22Rv1 (cell line): Measurements from ENCODE around the gene GFPT1.

ENCODE experiments used
- ZFX ChIP-seq: fragments of 450-650 bp; IDR thresholded peaks from 2 replicates; pipeline ENCODE4 v1.6.1; 2017; ENCODE audit warnings: antibody characterized with exemption, borderline replicate concordance
- TF ChIP-seq, protein P1 (sequence below): fragments of 450-650 bp; IDR thresholded peaks from 2 replicates; pipeline ENCODE4 v1.5.1; 2017; ENCODE audit warnings: mild to moderate bottlenecking

DNA sequence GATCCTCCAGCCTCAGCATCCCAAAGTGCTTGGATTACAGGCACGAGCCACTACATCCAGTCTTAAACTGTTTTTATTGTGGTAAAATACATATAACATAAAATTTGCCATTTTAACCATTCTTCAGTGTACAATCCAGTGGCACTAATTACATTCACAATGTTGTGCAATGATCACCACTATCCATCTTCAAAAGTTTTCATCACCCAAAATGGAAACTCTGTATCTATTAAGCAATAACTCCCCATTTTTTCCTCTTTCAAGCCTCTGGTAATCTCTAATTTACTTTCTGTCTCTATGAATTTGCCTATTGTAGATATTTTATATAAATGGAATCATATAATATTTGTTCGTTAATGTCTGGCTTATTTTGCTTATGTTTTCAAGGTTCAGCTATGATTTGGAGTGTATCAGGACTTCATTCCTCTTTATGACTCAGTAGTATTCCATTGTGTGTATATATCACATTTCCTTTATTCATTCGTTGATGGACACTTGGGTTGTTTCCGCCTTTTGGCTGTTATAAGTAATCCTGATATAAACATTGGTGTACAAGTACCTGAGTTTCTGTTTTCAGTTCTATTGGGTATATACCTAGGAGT is 71.8 kb downstream of the GFPT1 start:
- TF ChIP-seq, protein P1, sequence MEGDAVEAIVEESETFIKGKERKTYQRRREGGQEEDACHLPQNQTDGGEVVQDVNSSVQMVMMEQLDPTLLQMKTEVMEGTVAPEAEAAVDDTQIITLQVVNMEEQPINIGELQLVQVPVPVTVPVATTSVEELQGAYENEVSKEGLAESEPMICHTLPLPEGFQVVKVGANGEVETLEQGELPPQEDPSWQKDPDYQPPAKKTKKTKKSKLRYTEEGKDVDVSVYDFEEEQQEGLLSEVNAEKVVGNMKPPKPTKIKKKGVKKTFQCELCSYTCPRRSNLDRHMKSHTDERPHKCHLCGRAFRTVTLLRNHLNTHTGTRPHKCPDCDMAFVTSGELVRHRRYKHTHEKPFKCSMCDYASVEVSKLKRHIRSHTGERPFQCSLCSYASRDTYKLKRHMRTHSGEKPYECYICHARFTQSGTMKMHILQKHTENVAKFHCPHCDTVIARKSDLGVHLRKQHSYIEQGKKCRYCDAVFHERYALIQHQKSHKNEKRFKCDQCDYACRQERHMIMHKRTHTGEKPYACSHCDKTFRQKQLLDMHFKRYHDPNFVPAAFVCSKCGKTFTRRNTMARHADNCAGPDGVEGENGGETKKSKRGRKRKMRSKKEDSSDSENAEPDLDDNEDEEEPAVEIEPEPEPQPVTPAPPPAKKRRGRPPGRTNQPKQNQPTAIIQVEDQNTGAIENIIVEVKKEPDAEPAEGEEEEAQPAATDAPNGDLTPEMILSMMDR: no peak
- no peak for TF ChIP-seq ZFX
